Activated naive CD4-positive, alpha-beta T cell treated with Interleukin-2 at 50 U/mL for 16 hours (primary cell): Measurements from ENCODE around the gene TM4SF20.

Experiments
- DNase-seq: peaks from one replicate; pipeline ENCODE4 v3.0.0-alpha.2; 2020

The TM4SF20 gene

GRCh38 chr2:227379095-227379494 is at the start of gene TM4SF20:
TSS of gene TM4SF20 (minus strand) at chr2:227379306. CDS start at chr2:227379268, 38 bp downstream.
- DNase-seq = no peak

DNA sequence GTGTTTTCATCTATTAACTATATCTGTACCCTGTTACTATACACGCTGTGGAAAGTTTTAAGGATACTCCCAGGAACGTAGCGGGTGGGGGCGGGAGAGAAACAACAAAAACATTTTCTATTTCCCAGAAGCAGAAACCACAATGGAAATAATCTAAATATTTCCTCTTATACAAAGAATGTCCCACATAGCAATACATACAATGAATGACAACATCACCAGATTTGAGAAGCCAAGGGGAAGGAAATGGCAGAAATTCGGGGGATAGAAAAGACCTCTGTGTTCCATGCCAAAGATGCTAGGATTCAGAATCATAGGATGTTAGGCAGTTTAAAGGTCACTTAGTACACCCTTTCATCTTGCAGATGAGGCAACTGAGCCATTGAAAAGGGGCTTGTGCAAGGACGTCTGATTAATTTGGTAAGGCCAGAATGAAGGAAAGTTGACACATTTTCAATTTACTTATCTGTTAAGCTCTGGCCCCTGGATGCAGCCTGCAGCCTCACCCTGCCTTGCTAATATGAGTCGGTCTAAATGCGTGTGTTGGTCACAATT is 49.7 kb upstream of the TM4SF20 start:
- no peak for DNase-seq

- no peak for DNase-seq
Observed at GRCh38 chr2:227423656-227424499, 44.8 kb upstream of the TM4SF20 start.

DNA sequence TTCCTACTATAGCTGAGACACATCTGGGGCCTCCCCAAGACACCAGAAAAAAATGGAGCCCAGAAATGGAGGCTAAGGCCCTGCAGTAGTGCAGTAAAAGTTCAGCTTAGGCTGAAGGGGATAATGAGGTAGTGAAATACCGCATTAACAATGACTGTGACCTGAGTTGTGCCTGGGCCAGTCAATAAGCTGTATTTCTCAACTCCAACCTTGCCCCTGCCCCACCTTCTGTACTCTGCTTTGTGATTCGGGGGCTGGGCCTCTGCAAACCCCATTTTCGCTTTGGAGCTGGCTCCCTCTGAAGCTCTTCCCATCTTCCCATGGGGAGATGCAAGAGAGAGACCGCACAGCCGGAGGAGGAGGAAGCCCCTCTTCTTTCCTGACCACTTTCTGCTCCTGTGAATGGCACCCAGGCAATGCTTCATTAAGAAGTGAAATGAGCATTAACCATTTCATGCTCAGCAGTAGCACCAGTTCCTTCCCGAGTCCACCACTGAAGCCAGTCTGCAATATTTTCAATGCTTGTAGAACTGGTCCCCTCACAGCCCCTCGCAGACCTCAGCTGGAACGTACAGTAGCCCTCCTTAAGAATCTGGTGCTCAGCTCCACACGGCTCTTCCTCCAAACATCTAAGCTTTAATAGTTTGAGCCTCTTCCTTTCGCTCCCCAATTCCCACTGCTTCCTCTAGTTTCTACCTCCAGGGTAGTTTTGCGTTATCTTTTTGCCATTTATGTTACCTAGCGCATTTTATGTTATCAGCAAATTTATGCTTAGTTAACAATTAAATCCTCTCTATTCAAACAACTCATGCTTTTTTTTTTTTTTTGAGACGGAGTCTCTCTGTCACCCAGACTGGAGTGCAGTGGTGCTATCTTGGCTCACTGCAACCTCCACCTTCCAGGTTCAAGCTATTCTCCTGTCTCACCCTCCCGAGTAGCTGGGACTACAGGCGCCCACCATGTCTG is 41.3 kb upstream of the TM4SF20 start:
- DNase-seq = no peak

GRCh38 chr2:227416701-227417100 is 37.6 kb upstream of the TM4SF20 start:
- DNase-seq = no peak

DNA sequence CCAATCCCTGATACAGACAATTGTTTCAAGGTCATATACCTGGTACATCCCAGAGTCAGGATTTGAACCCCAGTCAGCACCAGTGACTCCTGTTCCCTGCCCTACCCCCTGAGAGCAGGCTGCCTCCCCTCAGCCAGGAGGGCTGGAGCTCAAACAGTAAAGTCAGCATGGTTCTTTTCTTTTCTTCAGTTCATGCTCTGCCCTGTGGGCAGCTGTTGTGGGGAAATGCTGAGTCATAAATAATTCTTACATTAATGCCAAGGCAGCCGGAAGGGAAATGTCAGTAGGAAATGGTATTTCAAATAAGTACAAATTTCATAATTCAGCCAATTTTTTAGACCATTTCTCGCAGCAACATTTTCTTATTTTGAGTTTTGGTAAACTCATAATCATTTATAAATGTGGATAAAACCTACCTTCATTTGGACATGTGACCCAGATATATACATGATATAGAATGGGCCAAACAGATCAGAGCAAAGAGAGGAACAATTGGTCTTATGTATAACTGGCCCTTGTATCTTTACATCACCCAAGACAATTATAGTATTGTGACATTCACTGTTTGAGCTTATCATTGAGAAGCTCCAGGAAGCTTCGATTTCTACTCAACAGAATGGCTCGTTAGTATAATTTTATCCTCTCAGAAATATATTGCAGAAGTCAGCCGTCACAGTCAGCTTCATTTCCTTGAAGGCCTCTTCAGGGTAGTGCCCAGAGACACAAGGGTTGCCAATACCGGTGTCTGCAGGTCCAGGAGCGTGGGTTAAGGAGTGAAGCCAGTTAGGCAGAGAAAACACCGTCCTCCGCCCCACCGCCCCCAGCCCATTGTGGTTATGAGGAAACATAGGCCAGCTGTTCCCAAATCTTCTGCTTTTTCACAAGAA is 36.7 kb upstream of the TM4SF20 start:
- DNase-seq = no peak

GRCh38 chr2:227414846-227415245 is 35.7 kb upstream of the TM4SF20 start:
- DNase-seq = no peak

GRCh38 chr2:227413371-227413770 is 34.3 kb upstream of the TM4SF20 start:
- no peak for DNase-seq

GRCh38 chr2:227412877-227413276 is 33.8 kb upstream of the TM4SF20 start:
- DNase-seq = no peak

GRCh38 chr2:227411990-227412350 is 32.9 kb upstream of the TM4SF20 start:
- no peak for DNase-seq

DNA sequence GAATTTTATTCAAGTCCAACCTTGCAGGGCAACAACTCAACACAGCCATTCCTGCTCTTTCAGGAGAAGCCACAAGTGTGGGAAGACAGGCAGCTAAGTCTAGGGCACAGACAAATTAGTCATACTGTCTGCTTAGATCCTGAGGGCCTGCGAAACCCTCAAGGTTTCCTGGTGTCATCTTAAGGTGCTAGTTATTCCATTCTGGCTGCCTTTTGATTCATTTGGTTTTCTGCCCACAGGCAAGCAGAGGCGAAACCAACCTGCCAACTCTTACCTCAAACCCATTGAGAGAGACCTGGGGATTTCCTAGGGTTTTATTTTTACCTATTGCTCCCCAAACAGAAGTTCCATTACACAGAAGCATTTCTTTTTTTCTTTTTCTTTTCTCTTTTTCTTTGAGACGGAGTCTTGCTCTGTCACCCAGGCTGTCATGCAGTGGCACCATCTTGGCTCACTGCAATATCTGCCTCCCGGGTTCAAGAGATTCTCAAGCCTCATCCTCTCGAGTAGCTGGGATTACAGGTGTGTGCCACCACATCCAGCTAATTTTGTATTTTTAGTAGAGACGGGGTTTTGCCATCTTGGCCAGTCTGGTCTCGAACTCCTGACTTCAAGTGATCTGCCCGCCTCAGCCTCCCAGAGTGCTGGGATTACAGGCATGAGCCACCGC is 32.3 kb upstream of the TM4SF20 start:
- DNase-seq = peak; percentile 71

- DNase-seq = no peak
Observed at GRCh38 chr2:227410191-227410590, 31.1 kb upstream of the TM4SF20 start.

DNA sequence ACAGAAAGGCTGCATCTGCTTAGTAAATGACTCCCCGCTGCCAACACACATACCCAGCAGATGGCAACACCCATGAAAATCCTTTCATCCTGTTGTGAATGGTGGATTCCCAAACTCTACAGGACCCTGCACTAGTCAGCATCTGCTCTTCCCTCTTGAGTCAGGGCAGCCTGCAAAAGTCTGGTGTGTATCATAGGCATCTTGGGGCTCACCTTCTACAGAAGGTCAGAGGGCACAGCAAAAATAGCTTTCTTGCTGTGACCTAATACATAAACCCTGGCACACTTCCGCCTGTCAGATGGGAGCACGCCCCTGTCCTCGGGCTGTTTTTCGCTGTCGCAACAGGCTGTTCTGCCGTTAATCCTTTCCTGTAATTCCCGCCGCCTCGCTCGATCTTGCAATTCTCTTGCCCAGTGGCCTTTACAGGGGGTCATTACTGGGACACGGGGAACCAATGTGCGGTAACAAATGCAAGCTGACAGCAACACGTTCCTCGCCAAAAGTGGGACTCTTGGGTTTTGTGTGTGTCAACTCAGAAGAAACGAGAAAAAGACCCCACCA is 28.6 kb upstream of the TM4SF20 start:
- no peak for DNase-seq

GRCh38 chr2:227406177-227407031 is 27.3 kb upstream of the TM4SF20 start:
- no peak for DNase-seq

GRCh38 chr2:227404585-227405271 is 25.6 kb upstream of the TM4SF20 start:
- DNase-seq = no peak

- no peak for DNase-seq
Observed at GRCh38 chr2:227402959-227403358, 23.9 kb upstream of the TM4SF20 start.

DNA sequence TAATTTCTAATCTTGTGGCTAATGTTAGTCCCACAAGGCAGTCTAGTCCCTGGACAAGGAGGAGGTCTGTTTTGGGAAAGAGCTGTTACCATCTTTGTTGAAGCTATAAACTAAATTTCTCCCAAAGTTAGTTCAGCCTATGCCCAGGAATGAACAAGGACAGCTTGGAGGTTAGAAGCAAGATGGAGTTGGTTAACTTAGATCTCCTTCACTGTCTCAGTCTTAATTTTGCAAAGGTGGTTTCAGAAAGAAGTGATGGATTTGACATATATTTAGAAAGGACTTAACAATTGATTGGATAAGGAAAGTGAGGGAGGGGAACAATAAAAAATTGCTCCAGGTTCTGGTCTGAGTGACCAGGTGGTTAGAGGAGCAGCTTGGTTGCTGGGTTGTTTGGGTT is 23.2 kb upstream of the TM4SF20 start:
- no peak for DNase-seq

GRCh38 chr2:227401550-227401949 is 22.4 kb upstream of the TM4SF20 start:
- no peak for DNase-seq
